Measurements from ENCODE around the gene FMO2.

The FMO2 gene

DNA sequence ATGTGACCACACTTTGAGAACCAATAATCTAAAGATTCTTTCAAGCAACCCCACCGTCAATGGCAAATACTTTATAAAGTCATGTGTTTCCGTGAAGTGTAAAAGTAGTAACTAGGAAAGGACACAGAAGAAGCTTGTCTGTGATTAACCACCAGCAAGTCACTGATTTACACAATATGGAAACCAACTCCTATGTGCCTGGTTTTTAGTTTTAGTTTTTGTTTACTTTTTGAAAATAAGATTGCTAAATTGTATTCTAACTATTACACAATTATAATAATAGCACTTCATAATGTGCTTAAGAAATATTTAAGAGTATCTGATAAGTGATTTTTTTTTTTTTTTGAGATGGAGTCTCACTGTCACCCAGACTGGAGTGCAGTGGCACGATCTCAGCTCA, 13.0 kb downstream of the FMO2 start:
- TF ChIP-seq, protein P1, sequence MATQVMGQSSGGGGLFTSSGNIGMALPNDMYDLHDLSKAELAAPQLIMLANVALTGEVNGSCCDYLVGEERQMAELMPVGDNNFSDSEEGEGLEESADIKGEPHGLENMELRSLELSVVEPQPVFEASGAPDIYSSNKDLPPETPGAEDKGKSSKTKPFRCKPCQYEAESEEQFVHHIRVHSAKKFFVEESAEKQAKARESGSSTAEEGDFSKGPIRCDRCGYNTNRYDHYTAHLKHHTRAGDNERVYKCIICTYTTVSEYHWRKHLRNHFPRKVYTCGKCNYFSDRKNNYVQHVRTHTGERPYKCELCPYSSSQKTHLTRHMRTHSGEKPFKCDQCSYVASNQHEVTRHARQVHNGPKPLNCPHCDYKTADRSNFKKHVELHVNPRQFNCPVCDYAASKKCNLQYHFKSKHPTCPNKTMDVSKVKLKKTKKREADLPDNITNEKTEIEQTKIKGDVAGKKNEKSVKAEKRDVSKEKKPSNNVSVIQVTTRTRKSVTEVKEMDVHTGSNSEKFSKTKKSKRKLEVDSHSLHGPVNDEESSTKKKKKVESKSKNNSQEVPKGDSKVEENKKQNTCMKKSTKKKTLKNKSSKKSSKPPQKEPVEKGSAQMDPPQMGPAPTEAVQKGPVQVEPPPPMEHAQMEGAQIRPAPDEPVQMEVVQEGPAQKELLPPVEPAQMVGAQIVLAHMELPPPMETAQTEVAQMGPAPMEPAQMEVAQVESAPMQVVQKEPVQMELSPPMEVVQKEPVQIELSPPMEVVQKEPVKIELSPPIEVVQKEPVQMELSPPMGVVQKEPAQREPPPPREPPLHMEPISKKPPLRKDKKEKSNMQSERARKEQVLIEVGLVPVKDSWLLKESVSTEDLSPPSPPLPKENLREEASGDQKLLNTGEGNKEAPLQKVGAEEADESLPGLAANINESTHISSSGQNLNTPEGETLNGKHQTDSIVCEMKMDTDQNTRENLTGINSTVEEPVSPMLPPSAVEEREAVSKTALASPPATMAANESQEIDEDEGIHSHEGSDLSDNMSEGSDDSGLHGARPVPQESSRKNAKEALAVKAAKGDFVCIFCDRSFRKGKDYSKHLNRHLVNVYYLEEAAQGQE (IDR thresholded peaks at IDR 0.05; ENCODE audit: low read depth), result no peak
- TF ChIP-seq CREB1 (IDR thresholded peaks at IDR 0.05; ENCODE audit: low read depth), result no peak
- no peak for TF ChIP-seq CEBPB (IDR thresholded peaks at IDR 0.05)
- no peak for TF ChIP-seq RAD21 (IDR thresholded peaks at IDR 0.05; ENCODE audit: low read depth)
- TF ChIP-seq TCF12 (IDR thresholded peaks at IDR 0.05; ENCODE audit: low read depth), result no peak
- TF ChIP-seq FOXM1 (IDR thresholded peaks at IDR 0.05; ENCODE audit: borderline replicate concordance, low read depth), result no peak
- no peak for TF ChIP-seq EGR1 (IDR thresholded peaks at IDR 0.05)
- no peak for TF ChIP-seq TAF1 (IDR thresholded peaks at IDR 0.05; ENCODE audit: low read depth)
- TF ChIP-seq EP300 (IDR thresholded peaks at IDR 0.05; ENCODE audit: borderline replicate concordance), result no peak
- no peak for TF ChIP-seq ZBTB7A (IDR thresholded peaks at IDR 0.05; ENCODE audit: low read depth)
- TF ChIP-seq, protein P2, sequence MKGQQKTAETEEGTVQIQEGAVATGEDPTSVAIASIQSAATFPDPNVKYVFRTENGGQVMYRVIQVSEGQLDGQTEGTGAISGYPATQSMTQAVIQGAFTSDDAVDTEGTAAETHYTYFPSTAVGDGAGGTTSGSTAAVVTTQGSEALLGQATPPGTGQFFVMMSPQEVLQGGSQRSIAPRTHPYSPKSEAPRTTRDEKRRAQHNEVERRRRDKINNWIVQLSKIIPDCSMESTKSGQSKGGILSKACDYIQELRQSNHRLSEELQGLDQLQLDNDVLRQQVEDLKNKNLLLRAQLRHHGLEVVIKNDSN (IDR thresholded peaks at IDR 0.05), result no peak
- no peak for TF ChIP-seq NFIC (IDR thresholded peaks at IDR 0.05)
- TF ChIP-seq, protein P3, sequence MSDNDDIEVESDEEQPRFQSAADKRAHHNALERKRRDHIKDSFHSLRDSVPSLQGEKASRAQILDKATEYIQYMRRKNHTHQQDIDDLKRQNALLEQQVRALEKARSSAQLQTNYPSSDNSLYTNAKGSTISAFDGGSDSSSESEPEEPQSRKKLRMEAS (IDR thresholded peaks at IDR 0.05), result no peak
- TF ChIP-seq YY1 (IDR thresholded peaks at IDR 0.05; ENCODE audit: low read depth), result no peak
- TF ChIP-seq TEAD4 (IDR thresholded peaks at IDR 0.05), result no peak

DNA sequence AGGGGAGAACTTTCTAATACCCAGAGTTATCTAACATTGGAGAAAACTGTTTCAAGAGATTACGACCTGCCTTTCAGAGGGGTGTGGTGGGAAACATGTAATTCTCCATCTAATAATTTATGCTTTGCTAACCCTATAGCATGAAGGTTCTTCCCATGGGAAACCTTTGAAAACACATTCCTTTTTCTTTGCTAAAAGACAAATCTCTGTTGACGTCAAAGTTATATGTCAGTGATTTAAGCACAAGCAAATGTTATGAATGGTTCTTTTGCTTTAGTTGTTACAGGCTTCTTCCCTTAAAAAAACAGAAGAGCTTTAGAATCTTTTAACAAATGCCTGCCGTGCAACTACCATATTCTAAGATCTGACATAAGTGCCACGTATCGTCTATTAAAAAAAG, 19.2 kb downstream of the FMO2 start:
- TF ChIP-seq, protein P1 (IDR thresholded peaks at IDR 0.05; ENCODE audit: low read depth), result no peak
- TF ChIP-seq CREB1 (IDR thresholded peaks at IDR 0.05; ENCODE audit: low read depth) (no peak), ZBTB7A (IDR thresholded peaks at IDR 0.05; ENCODE audit: low read depth) (no peak), TAF1 (IDR thresholded peaks at IDR 0.05; ENCODE audit: low read depth) (no peak), NFIC (IDR thresholded peaks at IDR 0.05) (no peak)

DNA sequence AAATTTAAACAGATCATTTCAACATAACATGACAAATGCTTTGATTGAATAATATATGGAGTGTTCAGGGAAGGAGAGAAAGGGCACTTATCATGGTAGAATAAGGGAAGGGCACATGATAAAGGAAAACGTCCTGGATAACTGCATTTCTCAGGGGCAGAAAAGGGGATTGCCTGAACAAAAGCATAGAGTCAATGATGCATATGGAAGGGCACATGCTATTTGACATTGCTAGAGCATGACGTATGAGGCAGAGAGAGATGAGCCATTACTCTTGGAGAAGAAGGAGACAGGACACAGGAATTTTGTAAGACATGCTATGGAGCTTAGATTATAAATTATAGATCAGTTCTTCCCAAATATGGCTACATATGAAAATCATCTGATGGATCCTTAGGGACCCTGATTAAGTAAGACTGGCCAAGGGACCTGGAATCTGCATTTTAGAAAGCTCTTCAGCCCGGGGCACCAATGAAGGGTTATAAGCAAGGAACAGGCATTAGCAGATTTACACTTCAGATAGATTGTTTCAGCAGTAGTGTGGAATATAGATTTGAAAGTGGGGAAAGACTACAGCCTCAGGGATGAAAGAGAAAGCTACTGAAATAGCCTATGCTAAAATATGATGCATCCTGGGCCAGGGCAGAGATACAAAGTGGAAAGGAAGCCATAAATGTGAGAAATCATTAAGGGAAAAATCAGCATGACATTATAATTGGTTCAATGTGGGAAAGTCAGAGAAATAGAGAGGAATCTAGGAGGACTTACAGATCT, 21.3 kb downstream of the FMO2 start:
- TF ChIP-seq, protein P2 (IDR thresholded peaks at IDR 0.05), result no peak
- TF ChIP-seq, protein P3 (IDR thresholded peaks at IDR 0.05), result no peak
- TF ChIP-seq RAD21 (IDR thresholded peaks at IDR 0.05; ENCODE audit: low read depth), result no peak
- TF ChIP-seq CREB1 (IDR thresholded peaks at IDR 0.05; ENCODE audit: low read depth), result no peak
- TF ChIP-seq YY1 (IDR thresholded peaks at IDR 0.05; ENCODE audit: low read depth), result no peak
- TF ChIP-seq TCF12 (IDR thresholded peaks at IDR 0.05; ENCODE audit: low read depth), result no peak
- no peak for TF ChIP-seq EP300 (IDR thresholded peaks at IDR 0.05; ENCODE audit: borderline replicate concordance)
- TF ChIP-seq ZBTB7A (IDR thresholded peaks at IDR 0.05; ENCODE audit: low read depth), result no peak
- TF ChIP-seq NFIC (IDR thresholded peaks at IDR 0.05), result no peak
- TF ChIP-seq EGR1 (IDR thresholded peaks at IDR 0.05), result no peak
- no peak for TF ChIP-seq FOXM1 (IDR thresholded peaks at IDR 0.05; ENCODE audit: borderline replicate concordance, low read depth)
- no peak for TF ChIP-seq CEBPB (IDR thresholded peaks at IDR 0.05)
- TF ChIP-seq TAF1 (IDR thresholded peaks at IDR 0.05; ENCODE audit: low read depth), result no peak
- no peak for TF ChIP-seq TEAD4 (IDR thresholded peaks at IDR 0.05)

DNA sequence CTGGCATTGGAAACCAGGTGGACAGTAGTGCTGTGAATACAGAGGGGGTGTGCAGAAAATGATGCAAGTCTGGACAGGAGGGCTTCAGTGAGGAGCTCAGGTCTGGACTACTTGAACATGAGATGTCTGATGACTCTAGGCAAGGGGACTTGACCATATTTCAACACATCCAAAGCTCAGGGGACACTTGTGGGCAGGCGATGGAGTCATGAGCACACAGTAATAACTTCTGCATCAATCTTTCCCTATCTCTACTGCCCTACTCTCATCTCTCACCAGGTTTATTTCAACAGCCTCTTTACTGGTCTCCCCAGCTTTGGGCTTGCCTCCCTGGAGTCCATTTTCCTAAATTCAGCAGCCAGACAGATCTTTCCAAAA, 21.9 kb downstream of the FMO2 start:
- no peak for TF ChIP-seq CREB1 (IDR thresholded peaks at IDR 0.05; ENCODE audit: low read depth)
- no peak for TF ChIP-seq FOXM1 (IDR thresholded peaks at IDR 0.05; ENCODE audit: borderline replicate concordance, low read depth)
- no peak for TF ChIP-seq RAD21 (IDR thresholded peaks at IDR 0.05; ENCODE audit: low read depth)
- TF ChIP-seq, protein P3 (IDR thresholded peaks at IDR 0.05), result no peak
- TF ChIP-seq, protein P2 (IDR thresholded peaks at IDR 0.05), result no peak
- no peak for TF ChIP-seq ZBTB7A (IDR thresholded peaks at IDR 0.05; ENCODE audit: low read depth)

DNA sequence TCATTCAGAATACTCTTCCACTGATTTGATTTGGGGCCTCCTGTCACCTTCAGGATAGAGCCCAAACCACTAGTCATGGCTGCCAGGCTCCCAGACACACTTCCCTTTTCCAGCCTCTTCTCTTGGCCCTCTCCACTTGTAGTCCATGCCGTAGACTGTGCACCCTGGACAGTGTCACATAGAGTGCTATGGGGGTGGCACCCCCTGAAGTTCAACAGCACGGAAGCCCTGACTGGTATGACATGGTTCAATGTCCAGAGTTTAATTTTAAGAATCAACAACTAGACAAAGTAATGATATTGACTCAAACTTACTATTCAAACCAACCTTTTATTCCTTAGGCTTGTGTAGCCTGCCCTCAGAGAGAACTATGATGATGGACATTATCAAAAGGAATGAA, 22.3 kb downstream of the FMO2 start:
- TF ChIP-seq, protein P3 (IDR thresholded peaks at IDR 0.05), result no peak
- TF ChIP-seq CREB1 (IDR thresholded peaks at IDR 0.05; ENCODE audit: low read depth) (no peak), TEAD4 (IDR thresholded peaks at IDR 0.05) (no peak), EP300 (IDR thresholded peaks at IDR 0.05; ENCODE audit: borderline replicate concordance) (no peak), CEBPB (IDR thresholded peaks at IDR 0.05) (no peak), TAF1 (IDR thresholded peaks at IDR 0.05; ENCODE audit: low read depth) (no peak), RAD21 (IDR thresholded peaks at IDR 0.05; ENCODE audit: low read depth) (no peak), EGR1 (IDR thresholded peaks at IDR 0.05) (no peak), FOXM1 (IDR thresholded peaks at IDR 0.05; ENCODE audit: borderline replicate concordance, low read depth) (no peak), TCF12 (IDR thresholded peaks at IDR 0.05; ENCODE audit: low read depth) (no peak), NFIC (IDR thresholded peaks at IDR 0.05) (no peak), ZBTB7A (IDR thresholded peaks at IDR 0.05; ENCODE audit: low read depth) (no peak), YY1 (IDR thresholded peaks at IDR 0.05; ENCODE audit: low read depth) (no peak)
- TF ChIP-seq, protein P1 (IDR thresholded peaks at IDR 0.05; ENCODE audit: low read depth), result no peak
- TF ChIP-seq, protein P2 (IDR thresholded peaks at IDR 0.05), result no peak
